Putamen (tissue), 1 donor: Measurements from ENCODE around the gene LHX2.

Source experiments
- DNase-seq: peaks from one replicate; pipeline ENCODE4 v3.0.0-alpha.2; 2016; ENCODE audit warnings: low spot score

LHX2 gene

DNA sequence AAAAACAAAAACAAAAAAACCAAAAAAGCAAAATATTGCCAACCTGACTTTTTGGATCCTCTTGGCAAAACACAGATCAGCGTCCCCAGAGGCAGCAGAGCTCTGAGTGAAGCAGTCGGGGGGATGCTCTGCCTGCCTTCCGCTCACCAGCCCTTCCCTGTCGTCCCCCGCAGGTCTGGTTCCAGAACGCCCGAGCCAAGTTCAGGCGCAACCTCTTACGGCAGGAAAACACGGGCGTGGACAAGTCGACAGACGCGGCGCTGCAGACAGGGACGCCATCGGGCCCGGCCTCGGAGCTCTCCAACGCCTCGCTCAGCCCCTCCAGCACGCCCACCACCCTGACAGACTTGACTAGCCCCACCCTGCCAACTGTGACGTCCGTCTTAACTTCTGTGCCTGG is 20.7 kb downstream of the LHX2 start:
- no peak for DNase-seq

DNA sequence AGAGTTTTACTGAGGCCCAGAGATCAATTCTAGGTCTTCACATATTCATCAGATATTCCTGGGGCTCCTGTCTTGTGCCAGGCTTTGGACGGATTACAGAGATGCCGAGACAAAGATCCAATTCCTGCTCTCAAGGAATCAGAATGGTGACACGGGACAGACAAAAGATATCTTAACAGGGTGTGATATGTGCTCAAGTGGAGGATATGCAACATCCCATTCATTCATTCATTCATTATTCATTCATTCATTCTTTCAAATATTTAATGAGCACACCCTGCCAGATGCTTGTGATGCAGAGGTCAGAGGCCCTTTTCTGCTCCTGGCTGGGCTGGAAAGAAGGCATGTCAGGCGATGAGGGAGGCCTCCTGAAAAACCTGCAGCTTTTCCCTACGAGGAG is 21.8 kb downstream of the LHX2 start:
- no peak for DNase-seq

DNA sequence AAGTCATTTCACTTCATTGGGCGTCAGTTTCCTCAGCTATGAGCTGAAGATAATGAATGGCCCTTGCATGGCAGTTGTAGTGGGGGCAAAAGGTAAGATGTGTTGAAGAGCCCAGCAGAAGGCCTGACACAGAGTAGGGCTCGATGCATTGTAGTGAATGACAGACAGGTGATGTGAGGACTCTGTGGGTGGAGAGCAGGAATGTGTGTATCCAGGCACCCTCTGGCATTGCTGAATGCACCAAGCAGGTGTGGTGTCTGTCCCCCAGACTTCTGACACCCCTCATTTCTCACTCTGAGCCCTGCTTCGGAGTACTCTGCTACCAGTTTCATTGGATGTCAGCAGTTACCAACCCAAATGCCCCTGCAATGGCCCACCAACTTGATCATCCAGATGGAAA is 22.4 kb downstream of the LHX2 start:
- no peak for DNase-seq

DNA sequence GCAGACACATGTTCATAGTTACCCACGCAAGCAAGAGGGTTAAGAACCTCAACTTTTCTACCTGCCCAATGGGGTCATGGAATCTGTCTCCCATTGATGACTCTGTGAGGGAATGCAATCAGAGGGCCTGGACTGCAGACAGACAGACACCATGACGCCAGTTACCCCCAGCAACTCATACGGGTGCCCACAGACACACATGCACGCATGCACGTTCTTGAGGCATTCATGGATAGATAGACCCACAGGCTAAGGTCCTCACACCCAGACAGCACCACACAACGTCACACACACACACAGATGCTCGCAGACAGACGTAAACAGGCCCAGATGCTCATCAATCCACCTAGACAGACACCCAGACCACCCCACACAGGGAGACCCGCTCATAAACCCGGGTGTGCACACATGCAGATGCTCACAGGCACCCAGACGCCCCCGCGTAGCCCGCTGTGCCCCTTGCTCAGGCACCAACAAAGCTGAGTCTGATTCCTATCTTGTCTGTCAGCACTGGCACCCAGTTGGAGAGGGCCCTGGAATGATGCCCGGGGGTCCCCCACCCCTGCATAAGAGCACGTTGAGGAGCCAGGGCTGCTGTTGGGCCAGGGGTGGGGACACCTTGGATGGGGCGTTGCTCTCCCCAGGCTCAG is 23.6 kb downstream of the LHX2 start:
- no peak for DNase-seq

DNA sequence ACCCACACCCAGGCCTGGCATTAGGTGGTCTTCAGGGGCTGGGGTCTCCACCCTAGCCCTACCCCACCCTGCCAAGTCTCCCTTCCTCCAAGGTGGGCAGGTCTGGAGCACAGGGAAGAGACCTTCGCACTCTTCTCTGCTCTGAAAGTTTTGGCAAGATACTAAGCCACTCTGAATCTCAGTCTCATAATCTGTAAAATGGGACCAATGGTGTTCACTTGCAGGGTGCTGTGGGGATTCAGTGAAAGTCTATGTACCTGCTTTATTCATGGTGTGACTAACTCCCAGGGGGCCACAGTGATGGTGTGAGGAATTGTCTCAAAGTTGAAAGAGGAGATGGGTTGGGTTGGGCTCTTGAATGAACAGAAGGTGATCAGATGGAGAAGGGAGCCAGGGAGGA is 25.0 kb downstream of the LHX2 start:
- no peak for DNase-seq

DNA sequence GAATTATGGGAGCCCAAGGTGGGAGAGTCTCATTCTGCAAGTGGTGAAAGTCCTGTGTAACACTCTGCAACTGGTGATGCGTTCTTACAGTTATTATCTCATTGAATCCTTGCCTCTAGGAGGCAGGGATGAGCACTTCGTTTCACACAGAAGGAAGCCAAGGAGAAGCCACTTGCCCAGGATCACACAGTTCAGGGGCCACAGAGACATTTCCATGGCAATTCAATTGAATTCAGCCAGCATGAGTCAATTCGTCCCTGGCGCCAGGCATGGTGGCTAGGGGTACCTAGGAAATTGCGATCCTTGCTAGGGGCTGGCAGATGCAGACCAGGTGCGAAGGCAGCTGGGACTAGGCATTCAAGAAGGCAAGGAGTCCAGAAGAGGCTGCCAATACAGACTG is 26.2 kb downstream of the LHX2 start:
- no peak for DNase-seq

DNA sequence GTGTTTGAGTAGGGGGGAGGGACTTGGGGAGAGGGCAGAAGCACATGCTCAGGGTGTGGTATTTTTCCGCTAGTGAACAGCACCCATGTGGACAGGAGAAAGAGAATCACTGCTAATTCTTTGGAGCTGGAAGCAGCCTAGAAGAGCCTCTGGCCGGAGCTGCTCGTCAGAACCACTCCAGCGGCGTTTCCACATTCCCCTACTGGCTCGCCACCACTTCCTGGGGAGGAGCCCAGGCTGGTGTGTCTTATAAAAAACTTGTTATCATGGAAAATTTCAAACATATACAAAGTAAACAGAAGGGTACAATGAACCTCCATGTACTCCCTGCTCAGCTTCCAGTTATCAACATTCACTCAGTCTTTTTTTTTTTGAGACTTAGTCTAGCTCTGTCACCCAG is 26.7 kb downstream of the LHX2 start:
- no peak for DNase-seq

DNA sequence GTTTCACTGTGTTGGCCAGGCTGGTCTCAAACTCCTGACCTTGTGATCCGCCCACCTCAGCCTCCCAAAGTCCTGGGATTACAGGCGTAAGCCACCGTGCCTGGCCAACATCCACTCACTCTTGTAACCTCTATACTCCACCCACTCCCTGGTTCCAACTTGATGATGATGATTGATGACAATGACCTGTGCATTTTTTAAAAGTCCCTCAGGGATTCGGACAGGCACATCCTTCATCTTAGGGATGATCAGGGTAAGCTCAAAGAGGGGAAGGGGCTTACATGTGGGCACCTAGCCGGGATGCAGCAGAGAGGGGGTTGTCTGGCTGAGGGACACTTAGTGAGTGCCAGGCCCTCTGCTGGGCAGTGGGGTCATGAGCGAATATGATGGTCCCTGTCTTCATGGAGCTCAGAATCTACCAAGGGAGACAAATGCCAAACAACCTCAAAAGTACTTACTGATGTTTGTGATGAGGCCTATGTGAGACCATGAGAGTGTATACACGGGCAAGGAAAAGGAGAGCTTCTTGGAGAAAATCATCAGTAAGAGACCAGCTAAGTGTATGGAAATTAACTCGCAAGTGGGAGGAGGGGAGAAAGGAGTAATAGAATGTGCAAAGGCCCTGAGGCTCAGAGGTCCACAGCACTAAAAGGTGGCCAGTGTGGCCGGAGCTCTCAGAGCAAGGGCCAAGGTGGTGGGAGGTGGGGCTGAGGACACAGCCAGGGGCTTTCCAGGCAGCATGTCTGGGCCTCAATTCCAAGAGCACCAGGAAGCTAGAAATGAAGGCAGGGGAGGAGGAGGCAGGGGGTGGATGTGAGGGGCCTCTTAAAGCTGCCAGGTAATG is 27.4 kb downstream of the LHX2 start:
- no peak for DNase-seq

DNA sequence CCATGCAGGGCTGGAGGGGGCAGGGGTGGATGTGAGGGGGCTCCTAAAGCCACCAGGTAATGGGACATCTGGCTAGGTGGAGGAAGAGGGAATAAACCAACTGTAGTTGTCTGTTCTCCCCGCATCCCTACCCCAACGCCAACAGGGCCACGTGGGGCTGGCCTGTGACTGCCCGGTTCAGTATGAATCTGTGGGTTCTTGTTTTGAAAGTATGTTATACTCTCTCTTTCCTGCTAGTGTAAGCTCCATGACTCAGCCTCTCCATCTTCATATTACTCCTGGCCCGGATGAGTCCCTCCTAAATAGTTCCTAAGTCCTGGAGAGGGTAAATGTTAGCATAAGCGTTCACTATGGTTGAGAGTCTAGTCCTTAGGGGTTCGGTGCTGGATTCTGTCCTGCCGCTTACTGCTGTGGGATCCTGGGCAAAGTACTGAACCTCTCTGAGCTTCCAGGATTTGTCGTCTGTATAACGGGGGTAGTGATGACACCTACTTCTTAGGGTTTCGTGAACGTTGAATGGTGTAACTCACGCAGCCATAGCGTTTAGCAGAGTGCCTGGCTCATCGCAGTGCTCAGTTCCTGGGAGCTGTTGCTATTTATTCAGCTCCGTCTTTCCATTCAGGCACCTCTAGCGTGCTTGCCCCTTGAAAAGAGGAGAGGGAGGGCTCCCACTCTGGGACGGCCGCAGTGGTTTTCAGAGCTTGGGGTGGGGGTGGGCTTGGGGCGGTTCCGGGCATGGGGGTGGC is 28.8 kb downstream of the LHX2 start:
- no peak for DNase-seq

DNA sequence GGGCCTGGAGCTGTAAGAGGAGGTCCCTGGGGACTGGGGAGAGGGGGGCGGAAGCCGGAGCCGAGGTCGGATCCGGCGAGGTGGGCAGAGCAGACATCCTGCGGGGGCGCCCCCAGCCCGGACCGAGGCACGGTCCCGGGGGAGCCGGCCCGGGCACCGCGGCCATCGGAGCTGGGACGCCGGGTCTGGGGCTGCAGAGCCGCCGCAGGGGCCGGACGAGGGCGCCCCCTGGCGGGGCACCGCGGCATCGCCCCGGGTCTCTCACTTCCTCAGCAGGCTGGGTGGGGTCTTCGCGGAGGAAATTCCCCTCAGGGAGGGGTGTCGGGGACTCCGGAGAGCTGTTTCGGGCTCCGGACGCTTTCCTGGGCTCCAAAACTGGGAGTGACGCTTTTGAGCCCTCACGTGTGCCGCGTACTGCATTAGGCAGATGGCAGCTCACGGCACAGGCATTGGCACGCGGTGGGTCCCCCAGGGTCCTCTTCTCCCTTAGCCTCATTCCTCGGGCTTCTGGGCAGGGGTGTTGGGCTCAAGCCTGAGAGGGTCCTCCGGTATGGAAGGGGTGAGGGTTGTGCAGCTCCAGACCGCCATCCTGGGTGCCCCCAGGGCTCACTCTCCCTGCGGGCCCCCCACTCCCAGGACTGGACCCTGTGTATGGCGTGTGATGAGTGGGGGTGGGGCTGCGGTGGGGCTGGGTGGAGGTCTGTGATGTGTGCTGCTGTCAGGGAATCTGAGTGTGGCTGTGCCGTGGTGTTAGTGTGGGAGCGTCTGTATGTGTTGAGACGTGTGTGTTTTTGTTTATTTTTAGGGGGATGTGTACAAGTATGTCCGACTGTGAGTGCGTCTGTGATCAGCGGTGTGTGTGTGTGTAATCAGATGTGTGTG is 29.6 kb downstream of the LHX2 start:
- no peak for DNase-seq

DNA sequence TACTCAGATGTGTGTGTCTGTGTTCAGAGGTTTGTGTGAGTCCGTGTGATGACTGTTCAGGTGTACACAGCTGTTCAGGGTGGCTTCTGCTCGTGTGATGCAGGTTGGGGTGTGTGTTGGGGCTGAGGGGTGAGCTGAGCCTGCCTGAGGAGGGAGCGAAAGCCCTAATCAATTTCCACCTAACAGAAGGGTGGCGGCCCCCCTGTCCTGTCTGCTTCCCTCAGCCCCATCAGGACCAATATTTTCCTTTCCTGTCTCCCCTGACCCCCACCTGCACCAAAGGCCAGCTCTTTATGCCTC is 30.2 kb downstream of the LHX2 start:
- DNase-seq, result no peak

DNA sequence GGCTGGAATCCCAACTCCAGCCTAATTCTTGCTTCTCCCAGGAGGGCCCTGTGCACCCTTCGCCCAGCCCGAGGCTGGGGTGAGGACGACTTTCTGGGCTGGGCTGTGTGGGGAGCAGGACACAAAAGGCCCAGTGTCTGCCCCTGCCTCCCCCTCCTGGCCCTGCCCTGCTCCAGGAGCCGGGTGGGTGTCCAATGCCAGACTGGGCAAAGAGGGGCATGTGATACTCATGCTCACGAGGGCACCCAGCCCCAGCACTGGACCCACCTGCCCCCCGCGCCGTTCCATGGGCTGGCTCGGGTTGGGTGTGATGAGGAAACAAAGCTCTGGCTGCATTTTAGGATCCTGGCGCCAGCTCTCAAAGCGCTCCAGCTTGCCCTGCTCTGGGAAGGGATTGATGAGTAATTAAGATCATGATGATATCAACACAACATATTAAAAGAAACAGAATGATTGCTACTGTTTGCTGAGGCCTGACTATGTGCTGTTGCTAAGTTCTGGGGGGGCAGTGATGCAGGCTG is 30.7 kb downstream of the LHX2 start:
- DNase-seq, result no peak

DNA sequence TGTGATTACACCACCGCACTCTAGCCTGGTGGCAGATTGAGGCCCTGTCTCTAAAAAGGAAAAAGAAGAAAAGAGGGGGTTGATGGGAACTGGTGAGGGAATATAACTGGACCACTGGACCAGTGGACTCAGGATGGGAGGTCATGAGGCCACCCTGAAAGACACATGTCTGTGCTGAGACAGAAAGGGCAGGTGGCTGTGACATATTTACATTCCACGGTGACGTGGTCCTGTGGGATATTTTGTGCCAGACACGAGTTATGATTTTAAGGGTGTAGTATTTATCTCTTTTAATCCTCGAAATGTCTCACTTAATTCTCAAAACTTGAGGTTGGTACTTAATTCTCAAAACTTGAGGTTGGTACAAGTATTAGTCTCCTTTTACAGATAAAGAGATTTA is 32.9 kb downstream of the LHX2 start:
- DNase-seq, result no peak

DNA sequence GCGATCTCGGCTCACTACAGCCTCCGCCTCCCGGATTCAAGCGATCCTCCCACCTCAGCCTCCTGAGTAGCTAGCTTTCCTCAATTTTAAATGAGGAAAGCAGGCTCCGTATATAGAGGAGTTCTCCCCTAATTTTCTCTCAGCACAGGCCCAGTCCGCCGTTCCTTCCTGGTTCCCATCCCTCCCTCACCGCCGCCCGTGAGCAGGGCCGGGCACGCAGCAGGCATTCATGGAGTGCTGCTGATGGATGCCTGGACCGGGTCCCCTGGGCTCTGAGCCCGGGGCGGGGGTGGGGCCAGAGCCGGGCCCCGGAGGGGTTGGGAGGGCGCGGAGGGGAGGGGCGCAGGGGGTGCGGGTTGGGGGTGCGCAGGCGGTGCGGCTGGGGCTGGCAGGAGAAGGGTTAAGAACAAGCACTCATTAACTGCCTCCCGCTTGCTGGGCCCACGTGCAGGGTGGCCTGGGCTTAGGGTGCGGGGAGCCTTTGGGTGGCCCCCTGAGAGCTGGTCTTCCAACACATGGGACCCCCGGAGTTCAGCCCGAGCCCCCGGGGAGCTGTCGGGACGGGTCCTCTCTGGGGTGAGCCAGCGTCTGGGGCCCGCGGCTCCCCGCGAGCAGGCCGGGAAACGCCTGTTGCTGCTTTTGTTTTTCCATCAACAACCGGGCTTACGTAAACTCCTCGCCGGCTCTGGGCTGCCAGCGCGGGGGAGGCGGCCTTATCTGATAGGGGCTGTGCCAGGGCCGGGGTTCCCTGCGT is 33.7 kb downstream of the LHX2 start:
- no peak for DNase-seq

DNA sequence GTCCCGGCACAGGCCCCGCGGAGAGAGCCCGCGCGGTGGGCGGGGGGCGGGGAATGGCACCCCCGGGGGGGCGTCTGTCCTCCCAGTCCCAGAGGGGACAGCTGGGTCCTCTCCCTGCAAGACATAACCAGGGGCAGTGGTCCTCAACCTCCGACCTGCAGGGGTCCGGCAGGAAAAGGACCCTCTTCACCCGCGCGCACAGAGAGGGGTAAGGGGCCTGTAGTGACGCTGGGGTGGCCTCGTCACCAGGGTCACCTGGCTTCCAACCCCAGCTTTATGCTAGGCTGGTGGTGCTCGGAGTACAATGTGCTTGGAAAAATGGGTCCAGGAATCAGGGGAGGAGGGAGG is 34.2 kb downstream of the LHX2 start:
- no peak for DNase-seq

DNA sequence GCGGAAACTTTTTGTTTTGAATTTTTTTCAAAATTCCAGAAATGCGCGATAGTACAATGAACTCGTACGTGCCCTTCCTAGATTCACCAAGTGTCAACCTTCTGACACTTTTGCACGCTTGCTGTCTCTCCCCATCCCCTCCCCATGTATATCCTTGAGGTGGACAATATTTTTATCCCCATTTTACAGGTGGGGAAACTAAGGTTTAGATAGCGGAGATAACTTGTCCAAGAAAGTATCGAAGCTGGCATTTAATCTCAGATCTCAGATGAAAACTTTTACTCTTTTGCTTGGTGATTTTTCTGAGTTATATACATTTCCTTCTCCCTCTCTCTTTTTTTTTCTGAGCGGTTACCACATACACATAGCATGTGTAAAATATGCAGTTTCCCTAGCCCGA is 34.6 kb downstream of the LHX2 start:
- DNase-seq, result no peak

DNA sequence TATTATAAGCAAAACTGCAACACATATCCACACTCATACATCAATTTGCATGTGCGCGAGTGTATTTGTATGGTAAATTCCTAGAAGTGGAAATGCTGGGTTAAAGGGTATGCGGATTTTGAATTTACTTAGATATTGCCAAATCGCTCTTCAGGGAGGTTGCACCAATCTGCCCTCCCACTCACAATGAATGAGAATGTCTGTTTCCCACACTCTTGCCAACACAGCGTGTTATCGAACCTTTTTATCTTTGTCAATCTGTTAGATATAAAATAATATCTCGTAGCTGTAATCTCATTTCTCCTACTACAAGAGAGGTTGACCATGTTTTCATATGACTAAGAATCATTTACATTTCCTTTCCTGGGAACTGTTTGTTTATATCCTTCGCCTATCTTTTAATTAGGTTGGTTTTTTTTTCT is 35.7 kb downstream of the LHX2 start:
- no peak for DNase-seq

DNA sequence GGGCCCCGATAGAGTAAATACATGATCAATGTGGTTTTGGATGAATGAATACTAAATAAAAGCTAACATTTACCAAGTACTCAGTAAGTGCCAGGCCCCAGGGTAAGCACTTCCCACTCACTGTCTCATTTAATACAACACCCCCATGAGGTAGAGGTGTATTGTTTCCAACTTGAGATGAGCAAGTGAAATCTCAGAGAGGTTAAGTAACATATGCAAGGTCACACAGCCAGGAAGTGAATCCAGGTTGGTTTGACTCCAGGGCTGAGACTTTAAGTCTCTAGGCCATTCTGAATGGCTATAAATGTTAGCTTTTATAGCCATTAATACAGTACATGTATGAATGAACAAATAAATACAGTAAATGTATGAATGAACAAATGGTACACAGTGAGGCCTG is 39.4 kb downstream of the LHX2 start:
- no peak for DNase-seq

DNA sequence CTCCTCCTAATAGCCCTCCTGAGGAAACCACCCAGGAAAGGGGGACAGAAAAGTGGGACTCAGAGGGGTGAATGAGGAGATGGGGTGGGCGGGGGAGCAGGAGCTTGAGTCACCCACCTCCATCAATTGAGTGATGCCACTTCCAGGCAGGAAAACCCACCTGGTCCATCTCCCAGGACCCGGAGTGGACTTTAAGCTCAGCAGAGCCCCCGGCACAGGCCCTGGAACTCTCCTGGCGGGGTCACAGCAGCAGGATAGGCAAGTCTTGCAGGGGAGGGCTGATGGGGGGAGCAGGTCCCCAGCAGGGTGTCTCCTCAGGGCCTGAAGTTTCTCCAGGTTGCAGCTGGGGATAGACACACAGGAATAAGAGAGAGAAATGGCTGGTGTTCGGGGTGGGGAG is 40.8 kb downstream of the LHX2 start:
- DNase-seq, result no peak

DNA sequence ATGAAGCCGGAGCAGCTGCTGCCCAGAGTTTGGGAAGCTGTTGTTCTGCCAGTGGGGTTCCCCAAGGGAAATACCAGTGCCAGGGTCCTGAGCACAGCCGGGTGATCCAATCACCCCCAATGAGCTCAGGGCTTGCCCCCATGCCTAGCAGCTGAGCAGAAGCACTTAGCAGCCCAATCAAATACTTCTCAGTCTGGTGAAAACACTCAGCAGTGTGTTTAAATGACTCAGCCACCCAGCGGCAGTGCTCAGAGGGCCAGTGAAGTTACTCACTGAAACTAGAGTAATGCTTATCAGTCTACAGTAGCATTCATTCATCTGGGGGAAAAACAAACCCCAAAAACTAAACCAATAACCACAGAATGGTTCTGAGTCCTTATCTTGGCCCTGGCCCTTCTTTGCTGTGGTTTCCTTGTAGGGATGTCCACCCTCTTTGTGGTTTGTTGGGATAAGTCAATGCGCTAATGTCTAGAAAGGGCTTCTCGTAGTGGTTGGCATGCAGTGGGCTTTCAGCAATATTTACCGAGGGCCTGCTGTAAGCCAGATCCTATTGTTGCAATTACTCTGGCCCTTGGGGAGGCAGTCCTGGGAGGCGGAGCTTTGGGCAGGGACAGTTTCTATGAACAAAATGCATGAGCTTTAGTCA is 43.1 kb downstream of the LHX2 start:
- no peak for DNase-seq
